Measurements from ENCODE around the gene LRP6.

GRCh38 chr12:12121061-12121460 is 145.8 kb downstream of the LRP6 start:
- TF ChIP-seq CTCF (optimal IDR thresholded peaks at IDR 0.05 in 1 of 3, IDR thresholded peaks at IDR 0.05 in 1 of 3, conservative IDR thresholded peaks at IDR 0.05 in 1 of 3; ENCODE audit: extremely low read depth in 1 of 3, insufficient read depth in 2 of 3, low read length in 3 of 3) = no peak
- TF ChIP-seq EZH2 (IDR thresholded peaks at IDR 0.05; ENCODE audit: low read length) = no peak
